SK-N-SH (cell line): ENCODE data around the gene DECR2.

Experiments used
- CTCF ChIP-seq: fragments of 200-600 bp; sonication (generic); IDR thresholded peaks from 2 replicates; pipeline ENCODE4 v1.6.1; 2017; ENCODE audit warnings: antibody characterized with exemption, mild to moderate bottlenecking, moderate library complexity
- EZH2phosphoT487 ChIP-seq: fragments of 200-600 bp; sonication (generic); IDR thresholded peaks from 2 replicates; pipeline ENCODE4 v1.6.1; 2017; ENCODE audit warnings: low read depth, mixed run types, mild to moderate bottlenecking, antibody characterized with exemption, moderate library complexity, borderline replicate concordance
- MAX ChIP-seq: IDR thresholded peaks from 2 replicates; pipeline ENCODE4 v1.4.0; 2012; ENCODE audit warnings: low read depth
- NRF1 ChIP-seq: IDR thresholded peaks from 2 replicates; pipeline ENCODE4 v1.6.1; 2012; ENCODE audit warnings: low read depth, mild to moderate bottlenecking, low read length
- POLR2AphosphoS5 ChIP-seq: IDR thresholded peaks from 2 replicates; pipeline ENCODE4 v1.6.1; 2012; ENCODE audit warnings: low read depth, low read length
- RCOR1 ChIP-seq: fragments of 150-350 bp; IDR thresholded peaks from 2 replicates; pipeline ENCODE4 v1.6.1; 2017; ENCODE audit warnings: antibody characterized with exemption, low read length
- TAF1 ChIP-seq: IDR thresholded peaks from 2 replicates; pipeline ENCODE4 v1.6.1; 2012; ENCODE audit warnings: low read depth, mild to moderate bottlenecking, low read length, moderate library complexity, borderline replicate concordance

- TF ChIP-seq MAX (peak; percentile 59), CTCF (peak; percentile 68), NRF1 (peak; percentile 72), POLR2AphosphoS5 (peak; percentile 87), RCOR1 (0 out of 2 replicates have a peak, but pooled peaks have one; percentile 7), TAF1 (peak; percentile 47; the same call in 1 of the 2 replicates), EZH2phosphoT487 (no peak)
Measured at GRCh38 chr16:401468-402348, at the start of gene DECR2.
